ENCODE results near the gene CHST13. TPM values are rescaled to one million over a fixed set of nuclear protein-coding genes. Genes with fewer than 3 reads are reported as not detected.

CHST13 gene
- total RNA-seq, 5 donors from 2014 or later (not counting 1 experiment from before 2014, with no cell fraction given) = 0.20 TPM; not detected in 4

- Histone ChIP-seq H3K27ac (ENCODE audit: low read length) (no peak overlapping the region), H3K9me3 (no peaks in the 10 kb centered on the region), H3K4me1 (ENCODE audit: control insufficient read depth in 1 of 2, extremely low read depth in 1 of 2, insufficient read depth in 2 of 2, low read length in 2 of 2) (no peaks in the 10 kb centered on the region), H3K4me3 (ENCODE audit: control insufficient read depth in 1 of 2, extremely low read depth in 1 of 2, low read length in 1 of 2) (no peak overlapping the region), H3K36me3 (ENCODE audit: control insufficient read depth in 2 of 2, extremely low read depth in 1 of 2, insufficient read depth in 1 of 2, low read length in 1 of 2) (no peaks in the 10 kb centered on the region), H3K27me3 (replicated peaks in 1 of 2; ENCODE audit: control insufficient read depth in 2 of 2, extremely low read depth in 1 of 2, insufficient read depth in 2 of 2, low read length in 1 of 2) (no peaks in the 10 kb centered on the region)
- Mint-ChIP-seq H3K4me1 (no peaks in the 10 kb centered on the region), H3K27me3 (no peaks in the 10 kb centered on the region), H3K36me3 (no peaks in the 10 kb centered on the region), H3K4me3 (no peak overlapping the region), H3K9me3 (no peaks in the 10 kb centered on the region), H3K27ac (no peak overlapping the region)
- DNase-seq (no peak), ATAC-seq (replicated peaks in 1 of 4) (no peak)
- WGBS (ENCODE audit: insufficient coverage) = 89% methylated on average over 5 of the region's 7 CpGs
- ChIA-PET CTCF (no interaction called here), POLR2A (no interaction called here)
Observed at GRCh38 chr3:126512026-126512425, 11.9 kb upstream of the CHST13 start.

DNA sequence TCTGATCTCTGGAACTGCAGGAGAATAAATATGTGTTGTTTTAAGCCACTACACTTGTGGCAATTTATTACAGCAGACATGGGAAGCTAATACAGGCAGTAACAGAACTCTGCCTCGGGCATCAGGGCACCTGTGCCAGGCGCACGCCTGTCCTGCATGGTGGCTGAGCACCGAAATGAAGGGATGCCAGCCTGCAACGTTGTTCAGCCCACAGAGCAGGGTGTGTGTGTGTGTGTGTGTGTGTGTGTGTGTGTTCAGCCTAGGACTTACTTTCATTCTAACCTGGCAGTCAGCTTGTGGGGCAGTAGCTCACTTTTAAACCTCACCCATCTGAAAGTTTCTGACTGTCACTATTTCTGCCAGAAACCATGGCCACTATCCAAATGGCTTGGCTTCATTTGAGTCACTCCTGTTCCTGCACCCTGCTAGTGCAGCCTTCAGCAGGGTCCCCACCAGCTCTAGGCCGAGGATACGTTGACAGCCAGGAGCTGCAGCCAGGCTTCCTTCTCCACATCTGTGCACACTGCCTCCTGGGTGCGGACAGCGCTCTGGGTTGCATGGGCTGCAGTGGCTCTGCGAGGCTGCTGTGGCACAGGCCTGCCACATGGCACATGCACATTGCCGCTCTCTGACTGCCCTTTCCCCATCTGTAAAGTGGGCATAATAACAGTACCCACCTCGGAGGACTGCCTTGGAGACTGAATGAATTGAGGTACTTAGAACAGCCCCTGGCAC lies 10.9 kb upstream of the CHST13 start:
- ATAC-seq (replicated peaks in 1 of 4) = no peak
- 78% methylated on average over 10 of the region's 12 CpGs for WGBS (ENCODE audit: insufficient coverage)

DNA sequence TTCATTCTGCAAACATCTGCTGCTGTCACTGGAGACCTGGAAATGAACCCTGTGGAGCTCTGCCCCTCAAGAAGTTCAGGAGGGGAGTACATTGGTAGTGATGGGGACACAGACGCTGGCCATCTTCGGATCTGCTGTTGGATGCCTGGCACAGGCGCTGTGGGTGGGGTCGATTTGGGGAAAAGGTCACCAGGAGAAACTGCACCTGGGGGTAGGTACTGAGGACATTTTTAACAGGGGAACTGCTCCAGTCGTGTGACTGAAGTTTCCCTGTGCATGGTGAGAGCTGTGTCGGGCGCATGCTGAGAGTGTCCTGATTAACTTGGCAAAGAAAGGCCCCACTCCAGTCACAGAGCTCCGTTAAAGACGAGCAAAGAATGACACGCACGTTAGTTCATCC lies 9.8 kb upstream of the CHST13 start:
- Histone ChIP-seq H3K36me3 (ENCODE audit: control insufficient read depth in 2 of 2, extremely low read depth in 1 of 2, insufficient read depth in 1 of 2, low read length in 1 of 2) (no peaks in the 10 kb centered on the region), H3K27ac (ENCODE audit: low read length) (no peak overlapping the region), H3K4me1 (ENCODE audit: control insufficient read depth in 1 of 2, extremely low read depth in 1 of 2, insufficient read depth in 2 of 2, low read length in 2 of 2) (no peaks in the 10 kb centered on the region), H3K4me3 (ENCODE audit: control insufficient read depth in 1 of 2, extremely low read depth in 1 of 2, low read length in 1 of 2) (no peak overlapping the region), H3K9me3 (no peaks in the 10 kb centered on the region), H3K27me3 (replicated peaks in 1 of 2; ENCODE audit: control insufficient read depth in 2 of 2, extremely low read depth in 1 of 2, insufficient read depth in 2 of 2, low read length in 1 of 2) (peaks cover 0 to 15% of the 10 kb centered on the region in 2 experiments)
- ChIA-PET POLR2A (no interaction called here), CTCF (interaction anchor here in 1 of 2 donors (0.8 kb wide), 1 partner anchor 446 kb away, joined by 3 read pairs; no protein-coding TSS in a partner anchor)
- Mint-ChIP-seq H3K27me3 (no peaks in the 10 kb centered on the region), H3K36me3 (no peaks in the 10 kb centered on the region), H3K4me1 (no peaks in the 10 kb centered on the region), H3K4me3 (no peak overlapping the region), H3K27ac (no peak overlapping the region), H3K9me3 (no peaks in the 10 kb centered on the region)
- DNase-seq = no peak
- ATAC-seq (replicated peaks in 1 of 4) = no peak
- WGBS (ENCODE audit: insufficient coverage) = 92% methylated on average over 7 of the region's 11 CpGs

More for the DNA sequence above, 10.9 kb upstream of the CHST13 start:
- Mint-ChIP-seq H3K9me3 (no peaks in the 10 kb centered on the region), H3K4me3 (no peak overlapping the region), H3K4me1 (no peaks in the 10 kb centered on the region), H3K36me3 (no peaks in the 10 kb centered on the region), H3K27me3 (no peaks in the 10 kb centered on the region), H3K27ac (no peak overlapping the region)
- H3K9me3 ChIP-seq = no peaks in the 10 kb centered on the region
- no peak for DNase-seq
- CTCF ChIA-PET = interaction anchor here in 1 of 2 donors (0.7 kb wide), 1 partner anchor 121 kb away, joined by 3 read pairs; no protein-coding TSS in a partner anchor
- H3K27ac ChIP-seq (ENCODE audit: low read length) = no peak overlapping the region
- no peaks in the 10 kb centered on the region for H3K4me1 ChIP-seq (ENCODE audit: control insufficient read depth in 1 of 2, extremely low read depth in 1 of 2, insufficient read depth in 2 of 2, low read length in 2 of 2)
- H3K36me3 ChIP-seq (ENCODE audit: control insufficient read depth in 2 of 2, extremely low read depth in 1 of 2, insufficient read depth in 1 of 2, low read length in 1 of 2) = no peaks in the 10 kb centered on the region
- POLR2A ChIA-PET = interaction anchor here in 1 of 2 donors (0.6 kb wide), 1 partner anchor 34 kb away, joined by 3 read pairs; no protein-coding TSS in a partner anchor
- H3K27me3 ChIP-seq (replicated peaks in 1 of 2; ENCODE audit: control insufficient read depth in 2 of 2, extremely low read depth in 1 of 2, insufficient read depth in 2 of 2, low read length in 1 of 2) = peaks cover 0 to 8% of the 10 kb centered on the region in 2 experiments
- no peak overlapping the region for H3K4me3 ChIP-seq (ENCODE audit: control insufficient read depth in 1 of 2, extremely low read depth in 1 of 2, low read length in 1 of 2)

- POLR2A ChIA-PET = no interaction called here
- Histone ChIP-seq H3K4me3 (ENCODE audit: control insufficient read depth in 1 of 2, extremely low read depth in 1 of 2, low read length in 1 of 2) (no peak overlapping the region), H3K27me3 (replicated peaks in 1 of 2; ENCODE audit: control insufficient read depth in 2 of 2, extremely low read depth in 1 of 2, insufficient read depth in 2 of 2, low read length in 1 of 2) (peaks cover 0 to 15% of the 10 kb centered on the region in 2 experiments), H3K27ac (ENCODE audit: low read length) (no peak overlapping the region), H3K36me3 (ENCODE audit: control insufficient read depth in 2 of 2, extremely low read depth in 1 of 2, insufficient read depth in 1 of 2, low read length in 1 of 2) (no peaks in the 10 kb centered on the region), H3K9me3 (no peaks in the 10 kb centered on the region), H3K4me1 (ENCODE audit: control insufficient read depth in 1 of 2, extremely low read depth in 1 of 2, insufficient read depth in 2 of 2, low read length in 2 of 2) (no peaks in the 10 kb centered on the region)
- CTCF ChIA-PET = no interaction called here
- Mint-ChIP-seq H3K27me3 (no peaks in the 10 kb centered on the region), H3K36me3 (no peaks in the 10 kb centered on the region), H3K27ac (no peak overlapping the region), H3K4me3 (no peak overlapping the region), H3K4me1 (no peaks in the 10 kb centered on the region), H3K9me3 (no peaks in the 10 kb centered on the region)
- no peak for ATAC-seq (replicated peaks in 1 of 4)
- DNase-seq = no peak
- 72% methylated on average over 2 of the region's 8 CpGs for WGBS (ENCODE audit: insufficient coverage)
Observed at GRCh38 chr3:126515066-126515706, 8.8 kb upstream of the CHST13 start.

GRCh38 chr3:126516152-126516935 lies 7.6 kb upstream of the CHST13 start:
- H3K4me3 Mint-ChIP-seq = no peak overlapping the region
- Histone ChIP-seq H3K9me3 (no peaks in the 10 kb centered on the region), H3K4me3 (ENCODE audit: control insufficient read depth in 1 of 2, extremely low read depth in 1 of 2, low read length in 1 of 2) (no peak overlapping the region), H3K36me3 (ENCODE audit: control insufficient read depth in 2 of 2, extremely low read depth in 1 of 2, insufficient read depth in 1 of 2, low read length in 1 of 2) (no peaks in the 10 kb centered on the region), H3K27ac (ENCODE audit: low read length) (no peak overlapping the region), H3K27me3 (replicated peaks in 1 of 2; ENCODE audit: control insufficient read depth in 2 of 2, extremely low read depth in 1 of 2, insufficient read depth in 2 of 2, low read length in 1 of 2) (peaks cover 0 to 18% of the 10 kb centered on the region in 2 experiments), H3K4me1 (ENCODE audit: control insufficient read depth in 1 of 2, extremely low read depth in 1 of 2, insufficient read depth in 2 of 2, low read length in 2 of 2) (no peaks in the 10 kb centered on the region)
- H3K27me3 Mint-ChIP-seq = no peaks in the 10 kb centered on the region
- WGBS (ENCODE audit: insufficient coverage) = 43% methylated on average over 1 of the region's 6 CpGs
- H3K9me3 Mint-ChIP-seq = no peaks in the 10 kb centered on the region
- H3K36me3 Mint-ChIP-seq = no peaks in the 10 kb centered on the region
- DNase-seq (no peak), ATAC-seq (replicated peaks in 1 of 4) (no peak)
- H3K4me1 Mint-ChIP-seq = no peaks in the 10 kb centered on the region
- CTCF ChIA-PET = no interaction called here
- POLR2A ChIA-PET = no interaction called here
- no peak overlapping the region for H3K27ac Mint-ChIP-seq

DNA sequence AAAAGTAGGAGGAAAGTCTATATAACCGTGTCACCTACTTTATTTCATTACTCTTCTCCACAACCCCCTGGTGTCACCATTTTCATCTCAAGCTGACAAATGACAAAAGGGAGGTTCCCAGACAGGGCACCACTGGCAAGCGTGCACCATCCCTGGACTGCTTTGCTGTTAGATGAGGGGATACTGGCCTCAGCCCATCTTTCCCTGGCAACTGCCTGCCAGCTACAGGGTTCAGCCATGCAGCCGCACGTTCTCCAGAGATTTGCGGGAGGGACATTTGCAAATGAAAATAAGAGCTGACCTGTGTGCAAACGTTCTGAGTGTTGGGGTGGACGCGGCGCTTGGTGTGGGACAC lies 7.0 kb upstream of the CHST13 start:
- CTCF ChIA-PET = no interaction called here
- Histone ChIP-seq H3K9me3 (no peaks in the 10 kb centered on the region), H3K4me3 (ENCODE audit: control insufficient read depth in 1 of 2, extremely low read depth in 1 of 2, low read length in 1 of 2) (no peak overlapping the region), H3K36me3 (ENCODE audit: control insufficient read depth in 2 of 2, extremely low read depth in 1 of 2, insufficient read depth in 1 of 2, low read length in 1 of 2) (no peaks in the 10 kb centered on the region), H3K4me1 (ENCODE audit: control insufficient read depth in 1 of 2, extremely low read depth in 1 of 2, insufficient read depth in 2 of 2, low read length in 2 of 2) (no peaks in the 10 kb centered on the region), H3K27me3 (replicated peaks in 1 of 2; ENCODE audit: control insufficient read depth in 2 of 2, extremely low read depth in 1 of 2, insufficient read depth in 2 of 2, low read length in 1 of 2) (peaks cover 0 to 18% of the 10 kb centered on the region in 2 experiments), H3K27ac (ENCODE audit: low read length) (no peak overlapping the region)
- POLR2A ChIA-PET = no interaction called here
- H3K27me3 Mint-ChIP-seq = no peaks in the 10 kb centered on the region
- 91% methylated on average over 7 of the region's 9 CpGs for WGBS (ENCODE audit: insufficient coverage)
- no peaks in the 10 kb centered on the region for H3K9me3 Mint-ChIP-seq
- H3K36me3 Mint-ChIP-seq = no peaks in the 10 kb centered on the region
- no peaks in the 10 kb centered on the region for H3K4me1 Mint-ChIP-seq
- H3K27ac Mint-ChIP-seq = no peak overlapping the region
- H3K4me3 Mint-ChIP-seq = no peak overlapping the region
- ATAC-seq (replicated peaks in 1 of 4) = no peak
- no peak for DNase-seq

Measured in T-cell (primary cell).